KMS-11 (cell line): ENCODE data around the gene KIF2B.
"Not testable (repeated sequence)": the region's sequence is repeated elsewhere in the genome, so short reads cannot be mapped to it uniquely, and the experiment has no call there.

Source experiments
- H2AFZ ChIP-seq: fragments of 200-600 bp; sonication (generic); 2 replicates; pipeline ENCODE4 v1.6.1; 2016; ENCODE audit warnings: antibody characterized with exemption, mixed run types, low read depth
- H3K27ac ChIP-seq: fragments of 200-600 bp; sonication (generic); 2 replicates; pipeline ENCODE4 v1.6.1; 2016; ENCODE audit warnings: mild to moderate bottlenecking, mixed run types
- H3K27me3 ChIP-seq: fragments of 200-600 bp; sonication (generic); 2 replicates; pipeline ENCODE4 v1.6.1; 2017; ENCODE audit warnings: mild to moderate bottlenecking, low read depth, mixed run types, moderate library complexity; ENCODE audit not compliant: insufficient read depth
- H3K36me3 ChIP-seq: fragments of 200-600 bp; sonication (generic); 2 replicates; pipeline ENCODE4 v1.6.1; 2017; ENCODE audit warnings: mild to moderate bottlenecking, mixed run types; ENCODE audit not compliant: insufficient read depth
- H3K4me1 ChIP-seq: fragments of 200-600 bp; sonication (generic); 2 replicates; pipeline ENCODE4 v1.6.1; 2016; ENCODE audit warnings: mild to moderate bottlenecking, low read depth, mixed run types; ENCODE audit not compliant: poor library complexity, severe bottlenecking
- H3K4me2 ChIP-seq: fragments of 200-600 bp; sonication (generic); 2 replicates; pipeline ENCODE4 v1.7.0; 2016; ENCODE audit warnings: mild to moderate bottlenecking, mixed run types
- H3K4me3 ChIP-seq: fragments of 200-600 bp; sonication (generic); IDR thresholded peaks from 2 replicates; pipeline ENCODE4 v1.6.1; 2017; ENCODE audit warnings: low read depth, low read length, mixed read lengths; ENCODE audit not compliant: insufficient read depth
- H3K79me2 ChIP-seq: fragments of 200-600 bp; sonication (generic); 2 replicates; pipeline ENCODE4 v1.6.1; 2016; ENCODE audit warnings: low read depth, mixed run types; ENCODE audit not compliant: insufficient read depth
- H3K9ac ChIP-seq: fragments of 200-600 bp; sonication (generic); 2 replicates; pipeline ENCODE4 v1.6.1; 2016; ENCODE audit warnings: mild to moderate bottlenecking, mixed run types
- H4K20me1 ChIP-seq: fragments of 200-600 bp; sonication (generic); 2 replicates; pipeline ENCODE4 v1.6.1; 2016; ENCODE audit warnings: mild to moderate bottlenecking, mixed run types; ENCODE audit not compliant: insufficient read depth
- TF ChIP-seq, protein P1 (sequence below): fragments of 200-600 bp; sonication (generic); conservative IDR thresholded peaks from 2 replicates; pipeline ENCODE4 v1.6.1; 2017; ENCODE audit warnings: low read depth, mild to moderate bottlenecking, antibody characterized with exemption, low read length, moderate library complexity, mixed read lengths

KIF2B gene

GRCh38 chr17:53819956-53820355 lies 2.8 kb upstream of the KIF2B start:
- Histone ChIP-seq H3K4me3 (no peak overlapping the region), H3K4me1 (peaks cover 12% of the 10 kb centered on the region), H3K27ac (no peak overlapping the region), H3K27me3 (no peaks in the 10 kb centered on the region), H4K20me1 (no peaks in the 10 kb centered on the region), H3K4me2 (no peak overlapping the region), H3K9ac (no peak overlapping the region), H3K36me3 (no peaks in the 10 kb centered on the region), H2AFZ (no peak overlapping the region), H3K79me2 (no peaks in the 10 kb centered on the region)
- TF ChIP-seq, protein P1, sequence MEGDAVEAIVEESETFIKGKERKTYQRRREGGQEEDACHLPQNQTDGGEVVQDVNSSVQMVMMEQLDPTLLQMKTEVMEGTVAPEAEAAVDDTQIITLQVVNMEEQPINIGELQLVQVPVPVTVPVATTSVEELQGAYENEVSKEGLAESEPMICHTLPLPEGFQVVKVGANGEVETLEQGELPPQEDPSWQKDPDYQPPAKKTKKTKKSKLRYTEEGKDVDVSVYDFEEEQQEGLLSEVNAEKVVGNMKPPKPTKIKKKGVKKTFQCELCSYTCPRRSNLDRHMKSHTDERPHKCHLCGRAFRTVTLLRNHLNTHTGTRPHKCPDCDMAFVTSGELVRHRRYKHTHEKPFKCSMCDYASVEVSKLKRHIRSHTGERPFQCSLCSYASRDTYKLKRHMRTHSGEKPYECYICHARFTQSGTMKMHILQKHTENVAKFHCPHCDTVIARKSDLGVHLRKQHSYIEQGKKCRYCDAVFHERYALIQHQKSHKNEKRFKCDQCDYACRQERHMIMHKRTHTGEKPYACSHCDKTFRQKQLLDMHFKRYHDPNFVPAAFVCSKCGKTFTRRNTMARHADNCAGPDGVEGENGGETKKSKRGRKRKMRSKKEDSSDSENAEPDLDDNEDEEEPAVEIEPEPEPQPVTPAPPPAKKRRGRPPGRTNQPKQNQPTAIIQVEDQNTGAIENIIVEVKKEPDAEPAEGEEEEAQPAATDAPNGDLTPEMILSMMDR: no peak

- Histone ChIP-seq H4K20me1 (no peaks in the 10 kb centered on the region), H3K27ac (no peak overlapping the region), H3K4me3 (no peak overlapping the region), H3K9ac (no peak overlapping the region), H3K4me2 (no peak overlapping the region), H3K4me1 (peaks cover 2% of the 10 kb centered on the region), H3K27me3 (no peaks in the 10 kb centered on the region), H3K36me3 (no peaks in the 10 kb centered on the region), H3K79me2 (no peaks in the 10 kb centered on the region), H2AFZ (no peak overlapping the region)
- TF ChIP-seq, protein P1: no peak
Measured at GRCh38 chr17:53823341-53824050, 769 bp downstream of the KIF2B start.

GRCh38 chr17:53834771-53835170 lies 12.0 kb downstream of the KIF2B start:
- not testable (repeated sequence) for H2AFZ ChIP-seq, H3K27me3 ChIP-seq, H3K79me2 ChIP-seq, H3K4me3 ChIP-seq, H3K4me1 ChIP-seq, H3K4me2 ChIP-seq, H3K27ac ChIP-seq, H4K20me1 ChIP-seq, H3K36me3 ChIP-seq, H3K9ac ChIP-seq

GRCh38 chr17:53837131-53837530 lies 14.4 kb downstream of the KIF2B start:
- H3K27me3 ChIP-seq: no peaks in the 10 kb centered on the region
- H2AFZ ChIP-seq: no peak overlapping the region
- H3K4me2 ChIP-seq: no peak overlapping the region
- no peaks in the 10 kb centered on the region for H4K20me1 ChIP-seq
- TF ChIP-seq, protein P1: no peak
- no peak overlapping the region for H3K4me3 ChIP-seq
- H3K79me2 ChIP-seq: no peaks in the 10 kb centered on the region
- no peak overlapping the region for H3K27ac ChIP-seq
- H3K9ac ChIP-seq: no peak overlapping the region
- no peaks in the 10 kb centered on the region for H3K36me3 ChIP-seq
- H3K4me1 ChIP-seq: no peaks in the 10 kb centered on the region

DNA sequence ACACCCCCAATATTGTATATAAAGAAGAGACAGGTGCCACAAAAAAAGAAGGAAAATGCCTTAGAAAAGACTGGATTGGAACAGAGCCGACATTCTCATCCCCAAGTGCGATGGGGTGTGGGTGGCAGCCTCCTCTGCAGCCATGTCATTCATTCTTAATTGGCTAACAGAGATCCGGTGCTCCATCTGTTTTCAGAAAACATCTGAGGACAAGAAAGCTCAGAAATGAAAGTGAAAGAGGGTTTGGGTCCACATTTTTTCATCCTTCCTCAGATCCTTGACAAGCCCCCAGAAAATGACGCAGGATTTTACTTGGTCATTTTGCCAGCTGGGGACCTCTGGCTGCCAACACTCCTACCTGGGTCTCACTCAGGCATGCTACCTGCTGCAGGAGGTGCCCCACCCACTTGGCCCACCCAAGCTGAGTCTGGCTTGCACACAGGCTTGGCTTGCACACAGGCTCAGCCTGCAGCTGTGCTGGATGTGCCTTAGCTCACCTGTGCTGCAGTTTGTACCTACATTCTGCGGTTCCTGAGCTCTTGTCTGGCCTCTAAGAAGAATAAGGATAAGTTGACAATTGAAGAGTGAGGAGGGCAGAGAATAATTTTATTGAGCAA lies 21.9 kb downstream of the KIF2B start:
- Histone ChIP-seq H3K4me2 (peak overlapping the region; percentile 40; the same call in 1 of the 2 replicates), H3K79me2 (no peaks in the 10 kb centered on the region), H3K27me3 (no peaks in the 10 kb centered on the region), H3K27ac (no peak overlapping the region), H4K20me1 (no peaks in the 10 kb centered on the region), H2AFZ (peak overlapping the region; percentile 23; the same call in 1 of the 2 replicates), H3K9ac (no peak overlapping the region), H3K4me1 (peaks cover 4% of the 10 kb centered on the region), H3K4me3 (no peak overlapping the region), H3K36me3 (no peaks in the 10 kb centered on the region)
- TF ChIP-seq, protein P1: no peak

GRCh38 chr17:53871128-53871527 lies 48.4 kb downstream of the KIF2B start:
- H3K27ac ChIP-seq, H3K79me2 ChIP-seq, H3K9ac ChIP-seq, H3K27me3 ChIP-seq, H3K4me1 ChIP-seq, H3K4me3 ChIP-seq, H2AFZ ChIP-seq, H4K20me1 ChIP-seq, H3K4me2 ChIP-seq, H3K36me3 ChIP-seq: not testable (repeated sequence)
